ENCODE results near the gene ATAD3A.
"Not testable (repeated sequence)": the region's sequence is repeated elsewhere in the genome, so short reads cannot be mapped to it uniquely, and the experiment has no call there.

Gene ATAD3A

DNA sequence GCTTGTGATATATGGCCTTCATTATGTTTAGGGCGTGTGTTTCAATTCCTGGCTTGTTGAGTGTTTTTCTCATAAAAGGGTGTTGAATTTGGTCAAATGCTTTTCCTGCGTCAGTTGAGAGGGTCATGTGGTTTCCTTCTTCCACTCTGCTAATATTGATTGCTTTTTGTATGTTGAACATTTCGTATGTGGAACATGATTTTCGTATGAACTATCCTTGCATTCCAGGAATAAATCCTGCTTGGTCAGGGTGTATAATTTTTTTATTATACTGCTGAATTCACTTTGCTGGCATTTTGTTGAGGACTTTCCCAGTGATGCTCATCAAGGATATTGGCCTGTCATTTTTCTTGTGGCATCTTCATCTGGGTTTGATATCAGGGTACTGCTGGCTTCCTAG is 4.7 kb upstream of the ATAD3A start:
- Mint-ChIP-seq H3K4me3 (no peak overlapping the region), H3K4me1 (ENCODE audit: low read depth) (peaks cover 14% of the 10 kb centered on the region), H3K9me3 (no peaks in the 10 kb centered on the region), H3K27me3 (ENCODE audit: low read depth) (no peaks in the 10 kb centered on the region), H3K36me3 (ENCODE audit: low read depth) (no peaks in the 10 kb centered on the region), H3K27ac (no peak overlapping the region)
- DNase-seq (ENCODE audit: low spot score) = no peak

DNA sequence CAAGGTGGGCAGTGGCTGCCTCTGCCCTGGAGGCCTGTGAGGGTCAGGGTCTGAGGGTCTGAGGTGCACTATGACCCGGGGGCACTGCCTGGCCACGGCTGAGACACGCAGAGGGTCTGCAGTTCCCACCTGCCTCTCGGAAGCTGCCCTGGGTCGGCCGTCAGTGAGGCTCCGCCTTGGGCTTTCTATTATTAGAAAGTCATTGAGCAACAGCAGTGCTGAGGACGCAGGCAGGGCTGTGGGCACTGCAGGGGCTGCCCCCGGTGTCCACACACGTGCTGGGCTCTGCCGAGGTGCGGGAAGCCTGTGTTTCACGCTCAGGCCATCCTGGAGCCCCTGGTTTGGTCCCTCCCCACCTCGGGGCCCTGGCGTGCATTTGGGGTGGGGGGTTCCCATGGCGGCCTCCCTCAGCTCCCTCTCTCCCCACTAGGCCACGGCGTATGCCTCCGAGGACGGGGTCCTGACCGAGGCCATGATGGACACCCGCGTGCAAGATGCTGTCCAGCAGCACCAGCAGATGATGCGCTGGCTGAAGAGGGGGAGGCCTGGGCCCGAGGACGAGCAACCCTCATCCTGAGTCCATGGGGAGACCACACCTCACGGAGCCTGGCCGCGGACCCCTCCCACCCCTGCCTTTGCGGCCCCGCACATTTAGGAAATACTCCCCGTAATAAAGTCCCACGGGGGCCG is 3.0 kb upstream of the ATAD3A start:
- not testable (repeated sequence) for DNase-seq (ENCODE audit: low spot score); H3K9me3 Mint-ChIP-seq; H3K27ac Mint-ChIP-seq; H3K36me3 Mint-ChIP-seq (ENCODE audit: low read depth); H3K4me3 Mint-ChIP-seq; H3K27me3 Mint-ChIP-seq (ENCODE audit: low read depth)
- H3K4me1 Mint-ChIP-seq (ENCODE audit: low read depth) = peaks cover 14% of the 10 kb centered on the region

DNA sequence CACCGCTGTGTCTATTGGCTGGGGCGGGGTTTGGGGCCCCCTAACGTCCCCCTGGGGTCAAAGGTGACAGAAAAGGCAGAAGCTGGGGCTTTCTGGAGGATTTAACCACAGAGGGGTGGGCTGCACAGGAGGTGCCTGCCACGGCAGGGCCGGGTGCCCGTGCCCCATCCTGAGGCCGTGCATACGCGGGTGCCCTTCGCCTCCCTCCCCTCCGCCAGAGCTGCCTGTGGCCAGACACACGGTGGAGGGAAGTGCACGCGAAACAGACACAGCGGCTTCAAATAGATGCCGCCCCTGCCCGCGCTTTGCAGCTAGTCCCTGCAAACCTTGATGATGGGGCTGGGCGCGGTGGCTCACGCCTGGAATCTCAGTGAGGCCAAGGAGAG is 2.5 kb upstream of the ATAD3A start:
- peaks cover 14% of the 10 kb centered on the region for H3K4me1 Mint-ChIP-seq (ENCODE audit: low read depth)
- not testable (repeated sequence) for DNase-seq (ENCODE audit: low spot score); H3K9me3 Mint-ChIP-seq; H3K4me3 Mint-ChIP-seq; H3K36me3 Mint-ChIP-seq (ENCODE audit: low read depth); H3K27me3 Mint-ChIP-seq (ENCODE audit: low read depth); H3K27ac Mint-ChIP-seq

DNA sequence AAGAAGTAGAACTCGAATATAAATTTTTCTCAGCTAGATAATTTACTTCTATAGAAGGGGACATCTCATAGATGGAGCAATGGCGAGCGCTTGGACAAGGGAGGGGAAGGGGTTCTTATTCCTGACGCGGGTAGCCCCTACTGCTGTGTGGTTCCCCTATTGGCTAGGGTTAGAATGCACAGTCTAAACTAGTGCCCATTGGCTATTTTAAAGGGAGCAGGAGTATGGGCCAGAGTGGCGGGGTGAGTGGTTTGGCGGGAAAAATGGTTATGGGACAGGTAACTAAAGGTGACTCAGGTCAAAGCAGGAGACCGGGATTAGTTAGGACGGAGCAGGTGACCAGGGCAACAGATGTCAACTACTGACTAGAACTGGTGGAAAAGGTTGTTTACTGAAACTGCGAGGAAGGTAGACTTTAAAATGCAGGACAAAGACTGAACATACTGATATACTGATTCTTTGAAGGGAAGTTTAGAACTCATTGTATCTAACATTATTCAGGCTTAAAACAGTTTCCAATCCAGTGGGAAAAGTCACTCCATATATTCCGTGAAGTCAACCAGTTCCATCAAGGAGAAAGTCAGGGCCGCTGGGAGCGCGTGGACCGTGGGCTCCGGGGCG is 940 bp upstream of the ATAD3A start:
- no peaks in the 10 kb centered on the region for H3K36me3 Mint-ChIP-seq (ENCODE audit: low read depth)
- no peaks in the 10 kb centered on the region for H3K9me3 Mint-ChIP-seq
- peak overlapping the region; percentile 90 for H3K27ac Mint-ChIP-seq
- H3K4me3 Mint-ChIP-seq = peak overlapping the region; percentile 86
- H3K27me3 Mint-ChIP-seq (ENCODE audit: low read depth) = no peaks in the 10 kb centered on the region
- H3K4me1 Mint-ChIP-seq (ENCODE audit: low read depth) = peaks cover 7% of the 10 kb centered on the region
- peak; percentile 12 for DNase-seq (ENCODE audit: low spot score)

DNA sequence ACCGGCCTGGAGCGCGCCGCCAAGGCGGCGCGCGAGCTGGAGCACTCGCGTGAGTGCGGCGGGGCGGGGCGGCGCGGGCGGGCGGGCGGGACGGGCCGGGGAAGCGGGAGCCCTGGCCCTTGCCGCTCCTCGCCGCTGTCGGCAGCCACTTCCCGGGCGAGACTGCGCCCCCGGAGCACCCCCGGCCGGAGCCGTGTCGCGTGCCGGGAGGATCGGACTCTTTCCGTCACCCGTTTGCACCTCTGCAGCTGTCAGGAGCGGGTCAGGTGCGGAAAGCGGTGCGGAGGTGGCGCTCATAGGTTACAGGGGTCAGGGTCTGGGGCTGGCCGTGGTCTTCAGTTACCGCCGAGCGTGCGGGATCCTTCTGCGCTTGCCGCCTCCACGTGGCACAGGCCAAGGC is 463 bp downstream of the ATAD3A start:
- not testable (repeated sequence) for H3K27me3 Mint-ChIP-seq (ENCODE audit: low read depth); H3K9me3 Mint-ChIP-seq; H3K36me3 Mint-ChIP-seq (ENCODE audit: low read depth); H3K4me1 Mint-ChIP-seq (ENCODE audit: low read depth)
- DNase-seq (ENCODE audit: low spot score) = peak; percentile 33
- Mint-ChIP-seq H3K27ac (peak overlapping the region; percentile 60), H3K4me3 (peak overlapping the region; percentile 79)

DNA sequence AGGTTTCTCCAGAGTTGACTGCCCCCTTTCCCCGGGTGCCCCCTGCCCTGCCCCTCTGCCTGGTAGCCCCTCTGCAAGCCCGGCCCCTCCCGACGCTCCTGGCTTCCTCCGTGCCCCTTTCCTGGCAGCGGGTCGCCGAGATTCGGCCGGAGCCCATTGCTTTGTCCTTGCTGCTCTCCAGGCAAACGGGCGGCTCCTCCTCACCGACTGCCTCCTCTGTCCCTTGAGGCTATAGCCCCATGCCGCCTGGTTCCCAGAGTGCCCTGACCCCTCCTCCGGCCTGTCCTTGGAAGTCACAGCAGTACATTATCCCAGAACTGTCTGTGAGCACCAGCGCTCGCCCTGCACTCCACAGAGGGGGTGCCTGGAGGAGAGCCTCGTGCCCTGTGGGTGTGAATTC is 1.7 kb downstream of the ATAD3A start:
- H3K4me1 Mint-ChIP-seq (ENCODE audit: low read depth); DNase-seq (ENCODE audit: low spot score); H3K36me3 Mint-ChIP-seq (ENCODE audit: low read depth); H3K9me3 Mint-ChIP-seq; H3K27me3 Mint-ChIP-seq (ENCODE audit: low read depth): not testable (repeated sequence)
- H3K4me3 Mint-ChIP-seq = peak overlapping the region; percentile 75
- peak overlapping the region; percentile 70 for H3K27ac Mint-ChIP-seq

DNA sequence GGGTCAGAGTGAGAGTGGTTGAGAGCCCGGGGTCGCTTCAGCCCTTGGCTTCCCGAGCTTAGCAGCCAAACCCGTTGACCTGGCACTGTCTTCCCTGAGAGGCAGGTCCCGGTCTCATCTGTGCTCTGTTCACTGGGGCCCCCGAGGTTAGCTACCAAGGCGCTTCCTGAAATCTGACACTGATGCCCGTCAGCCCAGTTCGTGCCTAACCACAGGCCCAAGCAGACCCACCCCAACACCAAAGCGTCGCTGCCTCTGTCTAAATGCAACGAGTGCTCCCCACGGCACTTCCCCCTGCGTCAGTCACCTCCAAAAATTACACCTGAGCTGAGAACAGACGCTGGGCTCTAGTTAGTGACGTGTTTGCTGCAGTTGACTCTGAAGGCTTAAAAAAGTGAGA is 2.4 kb downstream of the ATAD3A start:
- H3K4me3 Mint-ChIP-seq; H3K36me3 Mint-ChIP-seq (ENCODE audit: low read depth); H3K9me3 Mint-ChIP-seq; DNase-seq (ENCODE audit: low spot score); H3K27me3 Mint-ChIP-seq (ENCODE audit: low read depth); H3K27ac Mint-ChIP-seq; H3K4me1 Mint-ChIP-seq (ENCODE audit: low read depth): not testable (repeated sequence)

DNA sequence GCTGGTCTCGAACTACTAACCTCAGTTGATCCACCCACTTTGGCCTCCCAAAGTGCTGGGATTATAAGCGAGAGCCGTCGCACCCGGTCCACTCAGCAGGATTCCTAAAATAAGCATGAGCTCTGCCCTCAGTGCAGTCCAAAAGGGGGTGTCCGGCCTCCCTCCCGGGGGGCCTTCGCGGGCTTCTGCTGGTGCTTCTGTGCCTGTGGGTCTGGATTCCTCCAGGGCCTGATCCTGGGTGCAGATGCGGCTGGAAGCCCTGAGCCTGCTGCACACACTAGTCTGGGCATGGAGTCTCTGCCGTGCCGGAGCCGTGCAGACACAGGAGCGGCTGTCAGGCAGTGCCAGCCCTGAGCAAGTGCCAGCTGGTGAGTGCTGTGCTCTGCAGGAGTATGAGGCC is 5.0 kb downstream of the ATAD3A start:
- not testable (repeated sequence) for H3K27me3 Mint-ChIP-seq (ENCODE audit: low read depth); H3K4me3 Mint-ChIP-seq; H3K9me3 Mint-ChIP-seq; H3K4me1 Mint-ChIP-seq (ENCODE audit: low read depth); H3K36me3 Mint-ChIP-seq (ENCODE audit: low read depth); DNase-seq (ENCODE audit: low spot score); H3K27ac Mint-ChIP-seq

DNA sequence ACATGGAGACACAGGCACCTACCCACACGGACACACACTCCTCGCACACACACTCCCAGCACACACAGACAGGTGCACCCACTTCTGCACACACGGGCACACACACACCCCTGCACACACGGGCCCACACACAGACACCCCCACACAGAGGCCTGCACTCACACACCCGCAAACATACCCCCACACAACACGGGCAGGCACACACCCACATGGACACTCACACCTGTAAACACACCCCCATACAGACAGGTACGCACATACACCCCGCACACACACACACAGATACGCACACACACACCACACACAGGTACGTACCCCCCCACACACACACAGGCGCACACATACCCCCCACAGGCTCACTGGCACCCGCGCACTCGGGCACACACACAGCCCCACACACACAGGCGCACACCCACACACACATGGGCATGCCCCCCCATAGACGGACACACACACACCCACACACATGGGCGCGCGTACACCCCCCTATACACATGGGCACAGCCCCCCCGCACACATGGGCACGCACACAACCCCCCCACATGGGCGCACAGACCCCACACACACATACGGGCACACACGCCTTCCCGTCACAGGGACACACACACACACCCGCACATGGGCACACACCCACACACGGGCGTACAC is 6.1 kb downstream of the ATAD3A start:
- no peak for DNase-seq (ENCODE audit: low spot score)
- H3K27me3 Mint-ChIP-seq (ENCODE audit: low read depth) = no peaks in the 10 kb centered on the region
- no peaks in the 10 kb centered on the region for H3K4me1 Mint-ChIP-seq (ENCODE audit: low read depth)
- H3K27ac Mint-ChIP-seq = no peak overlapping the region
- H3K9me3 Mint-ChIP-seq = no peaks in the 10 kb centered on the region
- no peak overlapping the region for H3K4me3 Mint-ChIP-seq
- H3K36me3 Mint-ChIP-seq (ENCODE audit: low read depth) = peaks cover 10% of the 10 kb centered on the region

DNA sequence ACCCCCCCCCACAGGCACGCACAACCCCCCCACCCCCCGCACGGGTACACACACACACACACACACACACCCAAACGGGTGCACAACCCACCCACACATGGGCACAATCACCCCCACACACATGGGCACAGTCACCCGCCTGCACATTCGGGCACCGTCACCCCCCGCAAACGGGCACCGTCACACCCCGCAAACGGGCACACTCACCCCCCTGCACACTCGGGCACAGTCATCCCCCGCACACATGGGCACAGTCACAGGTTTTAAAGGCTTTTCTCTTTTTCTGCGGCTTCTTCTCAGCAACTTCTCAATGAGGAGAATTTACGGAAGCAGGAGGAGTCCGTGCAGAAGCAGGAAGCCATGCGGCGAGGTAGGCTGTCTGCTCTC is 6.7 kb downstream of the ATAD3A start:
- H3K27ac Mint-ChIP-seq; H3K27me3 Mint-ChIP-seq (ENCODE audit: low read depth); H3K9me3 Mint-ChIP-seq; H3K36me3 Mint-ChIP-seq (ENCODE audit: low read depth); DNase-seq (ENCODE audit: low spot score); H3K4me1 Mint-ChIP-seq (ENCODE audit: low read depth); H3K4me3 Mint-ChIP-seq: not testable (repeated sequence)

DNA sequence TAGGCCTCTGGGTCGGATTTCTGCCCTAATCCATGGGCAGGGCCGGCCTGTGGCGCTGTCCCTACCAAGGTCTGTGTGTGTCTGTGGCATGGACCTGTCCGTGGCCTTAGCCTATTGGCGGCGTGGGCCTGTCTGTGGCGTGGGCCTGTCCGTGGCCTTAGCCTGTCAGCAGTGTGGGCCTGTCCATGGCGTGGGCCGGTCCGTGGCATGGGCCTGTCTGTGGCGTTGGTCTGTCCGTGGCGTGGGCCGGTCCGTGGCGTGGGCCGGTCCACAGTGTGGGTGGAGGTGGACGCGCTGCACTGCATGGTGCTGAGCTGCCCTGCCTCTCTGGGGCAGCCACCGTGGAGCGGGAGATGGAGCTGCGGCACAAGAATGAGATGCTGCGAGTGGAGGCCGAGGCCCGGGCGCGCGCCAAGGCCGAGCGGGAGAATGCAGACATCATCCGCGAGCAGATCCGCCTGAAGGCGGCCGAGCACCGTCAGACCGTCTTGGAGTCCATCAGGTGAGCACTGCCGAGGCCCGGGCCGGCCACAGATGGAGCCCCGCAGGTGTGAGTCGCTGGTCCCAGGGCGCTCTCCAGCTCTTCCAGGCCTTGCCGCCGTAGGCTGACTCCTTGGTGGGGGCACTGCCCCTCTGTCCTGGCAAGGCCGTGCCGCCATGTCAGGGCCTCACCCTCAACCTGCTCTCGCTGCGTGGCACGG is 8.0 kb downstream of the ATAD3A start:
- not testable (repeated sequence) for H3K36me3 Mint-ChIP-seq (ENCODE audit: low read depth); H3K27me3 Mint-ChIP-seq (ENCODE audit: low read depth); H3K4me3 Mint-ChIP-seq; H3K27ac Mint-ChIP-seq; H3K4me1 Mint-ChIP-seq (ENCODE audit: low read depth); DNase-seq (ENCODE audit: low spot score); H3K9me3 Mint-ChIP-seq

DNA sequence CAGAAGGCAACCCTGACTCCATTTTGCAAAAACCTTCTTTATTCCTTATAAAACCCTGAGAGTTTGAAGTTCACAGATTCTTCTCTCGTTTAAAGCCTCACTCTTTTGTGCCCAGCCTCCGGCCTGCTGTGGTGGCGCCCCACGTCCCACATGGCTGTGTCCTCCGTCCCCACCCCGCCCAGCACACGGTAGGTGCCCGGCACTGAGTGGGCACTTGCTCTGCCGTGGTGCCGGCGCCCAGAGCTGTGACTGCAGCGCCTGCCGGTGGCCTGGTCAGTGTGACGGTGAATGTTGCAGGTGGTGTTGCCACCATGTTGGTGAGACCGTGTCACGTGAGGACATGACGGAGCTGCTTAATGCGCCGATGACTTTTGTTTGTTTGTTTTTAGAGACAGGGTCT is 9.4 kb downstream of the ATAD3A start:
- Mint-ChIP-seq H3K36me3 (ENCODE audit: low read depth) (peaks cover 10% of the 10 kb centered on the region), H3K4me1 (ENCODE audit: low read depth) (no peaks in the 10 kb centered on the region)

DNA sequence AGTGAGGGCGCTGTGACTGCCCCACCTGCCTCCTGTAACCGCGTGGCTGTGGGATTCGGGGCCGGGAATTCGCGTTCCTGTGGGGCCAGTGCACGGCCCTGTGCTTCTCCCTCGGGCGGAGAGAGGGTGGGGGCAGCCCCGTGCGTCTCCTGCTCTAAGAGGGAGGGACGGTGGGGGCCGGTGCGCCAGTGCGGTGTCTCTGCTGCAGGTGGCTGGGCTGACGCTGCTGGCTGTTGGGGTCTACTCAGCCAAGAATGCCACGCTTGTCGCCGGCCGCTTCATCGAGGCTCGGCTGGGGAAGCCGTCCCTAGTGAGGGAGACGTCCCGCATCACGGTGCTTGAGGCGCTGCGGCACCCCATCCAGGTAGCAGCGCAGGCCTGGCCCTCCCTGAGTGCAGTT is 10.6 kb downstream of the ATAD3A start:
- not testable (repeated sequence) for H3K27me3 Mint-ChIP-seq (ENCODE audit: low read depth); H3K9me3 Mint-ChIP-seq; H3K4me1 Mint-ChIP-seq (ENCODE audit: low read depth); DNase-seq (ENCODE audit: low spot score); H3K4me3 Mint-ChIP-seq; H3K27ac Mint-ChIP-seq
- peaks cover 13% of the 10 kb centered on the region for H3K36me3 Mint-ChIP-seq (ENCODE audit: low read depth)

More for the DNA sequence above, 9.4 kb downstream of the ATAD3A start:
- Mint-ChIP-seq H3K27ac (no peak overlapping the region), H3K4me3 (no peak overlapping the region), H3K27me3 (ENCODE audit: low read depth) (no peaks in the 10 kb centered on the region), H3K9me3 (no peaks in the 10 kb centered on the region)
- DNase-seq (ENCODE audit: low spot score) = no peak

DNA sequence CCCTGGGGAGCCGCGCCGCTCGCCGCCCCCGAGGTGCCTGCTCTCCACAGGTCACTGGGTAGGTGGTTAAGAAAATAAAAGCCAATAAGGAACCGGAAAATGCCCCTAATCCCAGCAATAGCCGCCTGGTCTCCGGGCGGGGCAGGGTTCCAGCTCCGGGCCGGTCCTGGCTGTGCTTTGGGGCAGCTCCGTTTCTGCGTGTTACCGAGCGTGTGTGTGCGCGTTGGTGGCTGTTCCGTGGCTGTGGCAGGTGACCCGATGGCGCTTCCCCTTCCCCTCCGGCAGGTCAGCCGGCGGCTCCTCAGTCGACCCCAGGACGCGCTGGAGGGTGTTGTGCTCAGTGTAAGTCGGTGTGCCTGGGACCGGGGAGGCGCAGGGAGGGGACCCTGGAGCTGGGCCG is 11.3 kb downstream of the ATAD3A start:
- H3K4me1 Mint-ChIP-seq (ENCODE audit: low read depth); H3K36me3 Mint-ChIP-seq (ENCODE audit: low read depth); DNase-seq (ENCODE audit: low spot score); H3K27ac Mint-ChIP-seq; H3K9me3 Mint-ChIP-seq; H3K4me3 Mint-ChIP-seq; H3K27me3 Mint-ChIP-seq (ENCODE audit: low read depth): not testable (repeated sequence)

Measured in T-helper 2 cell treated with Interferon-gamma antibody and Interleukin-4, amounts not matched to agents 5 μg/mL and 100 μg/mL, for 36 hours (primary cell).